Stimulated activated CD4-positive, alpha-beta T cell treated with anti-CD3 and anti-CD28 coated beads, Interleukin-12 subunit alpha, Interleukin-12 subunit beta, amount 100 ng/mL, for 24 hours (primary cell): ENCODE results near the gene KCNQ5.
"Not testable (repeated sequence)": the region's sequence is repeated elsewhere in the genome, so short reads cannot be mapped to it uniquely, and the experiment has no call there.

Experiments used
- DNase-seq, 2 experiments: peaks; one replicate each; pipeline ENCODE4 v3.0.0-alpha.2; 2020; ENCODE audit warnings: low read depth in 2 of 2

KCNQ5 gene

GRCh38 chr6:72844614-72845013, 222.8 kb downstream of the KCNQ5 start:
- DNase-seq, result no peak

GRCh38 chr6:72849346-72849745, 227.5 kb downstream of the KCNQ5 start:
- no peak for DNase-seq

- no peak for DNase-seq
These were observed 228.2 kb downstream of the KCNQ5 start for GRCh38 chr6:72850040-72850439.

- no peak for DNase-seq
These were observed 228.6 kb downstream of the KCNQ5 start for GRCh38 chr6:72850469-72850868.

- no peak for DNase-seq
These were observed 233.6 kb downstream of the KCNQ5 start for GRCh38 chr6:72855471-72855870.

GRCh38 chr6:72856801-72857200, 234.9 kb downstream of the KCNQ5 start:
- DNase-seq, result no peak

- DNase-seq, result no peak
These were observed 236.1 kb downstream of the KCNQ5 start for GRCh38 chr6:72857791-72858585.

- no peak for DNase-seq
These were observed 239.2 kb downstream of the KCNQ5 start for GRCh38 chr6:72861059-72861458.

- DNase-seq, result no peak
These were observed 240.1 kb downstream of the KCNQ5 start for GRCh38 chr6:72861935-72862432.

- no peak for DNase-seq
These were observed 241.3 kb downstream of the KCNQ5 start for GRCh38 chr6:72863131-72863530.

- DNase-seq, result no peak
These were observed 242.4 kb downstream of the KCNQ5 start for GRCh38 chr6:72864236-72864635.

GRCh38 chr6:72864799-72865198, 242.9 kb downstream of the KCNQ5 start:
- DNase-seq, result no peak

GRCh38 chr6:72865467-72865866, 243.6 kb downstream of the KCNQ5 start:
- no peak for DNase-seq

GRCh38 chr6:72869621-72870020, 247.8 kb downstream of the KCNQ5 start:
- no peak for DNase-seq

GRCh38 chr6:72873433-72873832, 251.6 kb downstream of the KCNQ5 start:
- no peak for DNase-seq

GRCh38 chr6:72876256-72876655, 254.4 kb downstream of the KCNQ5 start:
- no peak for DNase-seq

GRCh38 chr6:72886170-72886569, 264.3 kb downstream of the KCNQ5 start:
- no peak for DNase-seq

- DNase-seq, result no peak
These were observed 268.4 kb downstream of the KCNQ5 start for GRCh38 chr6:72890233-72890632.

- DNase-seq, result no peak
These were observed 268.8 kb downstream of the KCNQ5 start for GRCh38 chr6:72890671-72891070.

GRCh38 chr6:72892901-72893300, 271.0 kb downstream of the KCNQ5 start:
- DNase-seq, result no peak

GRCh38 chr6:72894091-72894490, 272.2 kb downstream of the KCNQ5 start:
- no peak for DNase-seq

GRCh38 chr6:72898313-72898712, 276.4 kb downstream of the KCNQ5 start:
- DNase-seq, result not testable (repeated sequence)

- DNase-seq, result no peak
These were observed 284.0 kb downstream of the KCNQ5 start for GRCh38 chr6:72905705-72906478.
